Erythroblast (primary cell): ENCODE data around the gene REN.

ENCODE experiments used
- GATA1 ChIP-seq: IDR thresholded peaks from 2 replicates; pipeline ENCODE4 v1.6.1; 2011; ENCODE audit warnings: low read depth, mild to moderate bottlenecking, control low read depth, low read length, moderate library complexity
- POLR2A ChIP-seq: IDR thresholded peaks from 2 replicates; pipeline ENCODE4 v1.6.1; 2011; ENCODE audit warnings: mild to moderate bottlenecking, low read length

GRCh38 chr1:204204944-204205343, 38.8 kb upstream of the REN start:
- TF ChIP-seq POLR2A = no peak
- TF ChIP-seq GATA1 = no peak
